GM12878 (cell line): ENCODE measurements around the gene KAZN. TPM values are rescaled to one million over a fixed set of nuclear protein-coding genes. Genes with fewer than 3 reads are reported as not detected.

ENCODE experiments used
- ATAC-seq: fragments of 200-7000 bp; cut with Tn5 transposase; 3 replicates; pipeline ENCODE4 v1.9.1; 2020; ENCODE audit warnings: mild to moderate bottlenecking, moderate library complexity
- BruUV-seq: library from RNA; stranded (reverse); fragments of 400-500 nt; replicated peaks from 2 replicates; lab custom pipeline; 2021; lab: Mats Ljungman, UMichigan
- CTCF ChIA-PET: fragments of 300-600 bp; sonication (Branson Sonifier 250); formaldehyde crosslinking; extraction: SDS; loops from one replicate; lab custom pipeline; 2021; ENCODE audit warnings: inconsistent platforms; lab: Yijun Ruan, JAX
- POLR2A ChIA-PET: fragments of 350-600 bp; formaldehyde crosslinking; extraction: SDS; loops from one replicate; lab custom pipeline; 2021; ENCODE audit warnings: inconsistent platforms; lab: Charles Lee
- RAD21 ChIA-PET: fragments of 300-600 bp; sonication (Branson Sonifier 250); formaldehyde crosslinking; loops from one replicate; lab custom pipeline; 2023; ENCODE audit warnings: antibody characterized with exemption; ENCODE audit not compliant: unreplicated experiment; lab: Charles Lee
- SMC1A ChIA-PET: fragments of 300-600 bp; sonication (Branson Sonifier 250); formaldehyde crosslinking; loops from one replicate; lab custom pipeline; 2023; ENCODE audit not compliant: unreplicated experiment, uncharacterized antibody; lab: Charles Lee
- DNase-seq: peaks from one replicate; pipeline ENCODE4 v3.0.0-alpha.2; 2011; ENCODE audit warnings: low read depth, low spot score
- FAIRE-seq: peaks from 3 replicates; lab custom pipeline; 2011; peaks lifted over from hg19 to GRCh38; lab: Jason Lieb, UNC
- H2AFZ ChIP-seq: 2 replicates; pipeline ENCODE4 v1.6.0; 2011; ENCODE audit warnings: low read depth, low read length, control low read depth; ENCODE audit not compliant: control insufficient read depth
- H3K27ac ChIP-seq: 2 replicates; pipeline ENCODE4 v1.5.1; 2011; ENCODE audit warnings: control low read depth; ENCODE audit not compliant: control insufficient read depth, insufficient read depth
- H3K27me3 ChIP-seq, 2 experiments: replicated peaks in 1 of 2; 2 replicates each; pipeline versions ENCODE4 v1.6.0 to v1.6.1; 2011; ENCODE audit warnings: low read length in 1 of 2; ENCODE audit not compliant: control insufficient read depth in 2 of 2, insufficient read depth in 2 of 2
- H3K36me3 ChIP-seq, 2 experiments: 2 replicates each; pipeline ENCODE4 v1.5.1; 2011; ENCODE audit warnings: low read length in 1 of 2; ENCODE audit not compliant: control insufficient read depth in 2 of 2, insufficient read depth in 2 of 2
- H3K4me1 ChIP-seq: 2 replicates; pipeline ENCODE4 v1.6.1; 2011; ENCODE audit warnings: mild to moderate bottlenecking, low read length, moderate library complexity, mixed read lengths; ENCODE audit not compliant: control insufficient read depth, insufficient read depth
- H3K4me2 ChIP-seq: 2 replicates; pipeline ENCODE4 v1.6.0; 2011; ENCODE audit warnings: control low read depth; ENCODE audit not compliant: control insufficient read depth, insufficient read depth
- H3K4me3 ChIP-seq: fragments of 200-600 bp; sonication (generic); 2 replicates; pipeline ENCODE4 v1.5.1; 2016
- H3K79me2 ChIP-seq: 2 replicates; pipeline ENCODE4 v1.6.0; 2011; ENCODE audit warnings: low read length; ENCODE audit not compliant: control insufficient read depth, insufficient read depth
- H3K9ac ChIP-seq: 2 replicates; pipeline ENCODE4 v1.8.0; 2011; ENCODE audit warnings: low read length, control low read depth, mixed read lengths; ENCODE audit not compliant: control insufficient read depth, insufficient read depth
- H3K9me3 ChIP-seq: replicated peaks from 3 replicates; pipeline ENCODE4 v1.5.1; 2011; ENCODE audit warnings: mild to moderate bottlenecking, low read length; ENCODE audit not compliant: control insufficient read depth, insufficient read depth
- H4K20me1 ChIP-seq: 2 replicates; pipeline ENCODE4 v1.6.0; 2011; ENCODE audit not compliant: control insufficient read depth, insufficient read depth
- BCL11A ChIP-seq: IDR thresholded peaks from 2 replicates; pipeline ENCODE4 v1.6.1; 2011; ENCODE audit warnings: low read depth, low read length
- CHD1 ChIP-seq: IDR thresholded peaks from 2 replicates; pipeline ENCODE4 v1.6.1; 2012; ENCODE audit warnings: low read depth, low read length, improper control_type of control experiment
- CHD2 ChIP-seq: IDR thresholded peaks from 2 replicates; pipeline ENCODE4 v1.6.1; 2011; ENCODE audit warnings: low read depth, low read length, improper control_type of control experiment, borderline replicate concordance
- CREM ChIP-seq: IDR thresholded peaks from 2 replicates; pipeline ENCODE4 v1.6.1; 2014; ENCODE audit warnings: antibody characterized with exemption, low read depth
- FOXM1 ChIP-seq: IDR thresholded peaks from 2 replicates; pipeline ENCODE4 v1.6.1; 2012; ENCODE audit warnings: low read depth, mild to moderate bottlenecking, inconsistent platforms, low read length, moderate library complexity
- IKZF2 ChIP-seq, 2 experiments: fragments of 450-650 bp; IDR thresholded peaks; 2 replicates each; pipeline ENCODE4 v1.6.1; 2017; ENCODE audit warnings: mild to moderate bottlenecking in 2 of 2, moderate library complexity in 2 of 2
- IRF4 ChIP-seq: IDR thresholded peaks from 2 replicates; pipeline ENCODE4 v1.6.1; 2011; ENCODE audit warnings: low read depth, low read length
- MTA3 ChIP-seq: IDR thresholded peaks from 2 replicates; pipeline ENCODE4 v1.6.1; 2012; ENCODE audit warnings: low read length, inconsistent platforms, borderline replicate concordance
- MXI1 ChIP-seq: fragments of 150-350 bp; IDR thresholded peaks from 2 replicates; pipeline ENCODE4 v1.6.1; 2011; ENCODE audit warnings: low read depth, mild to moderate bottlenecking, inconsistent platforms, low read length, improper control_type of control experiment
- NFIC ChIP-seq: IDR thresholded peaks from 2 replicates; pipeline ENCODE4 v1.6.1; 2012; ENCODE audit warnings: low read depth, mild to moderate bottlenecking, inconsistent platforms, low read length, moderate library complexity
- NFYB ChIP-seq: IDR thresholded peaks from 2 replicates; pipeline ENCODE4 v1.6.1; 2011; ENCODE audit warnings: low read depth, mild to moderate bottlenecking, low read length, improper control_type of control experiment, moderate library complexity; ENCODE audit not compliant: insufficient read depth
- RB1 ChIP-seq: fragments of 450-650 bp; formaldehyde crosslinking; IDR thresholded peaks from 2 replicates; pipeline ENCODE4 v1.6.1; 2017; ENCODE audit warnings: mild to moderate bottlenecking, borderline replicate concordance
- RUNX3 ChIP-seq: IDR thresholded peaks from 2 replicates; pipeline ENCODE4 v1.6.1; 2012; ENCODE audit warnings: low read length, inconsistent platforms
- TAF1 ChIP-seq: IDR thresholded peaks from 2 replicates; pipeline ENCODE4 v1.6.1; 2011; ENCODE audit warnings: mild to moderate bottlenecking, low read depth, low read length, borderline replicate concordance
- ZNF207 ChIP-seq: fragments of 450-650 bp; IDR thresholded peaks from 2 replicates; pipeline ENCODE4 v1.6.1; 2014; ENCODE audit warnings: antibody characterized with exemption, mild to moderate bottlenecking, borderline replicate concordance
- ZNF592 ChIP-seq: fragments of 450-650 bp; IDR thresholded peaks from 2 replicates; pipeline ENCODE4 v1.6.1; 2017; ENCODE audit warnings: mild to moderate bottlenecking, moderate library complexity
- ZZZ3 ChIP-seq: IDR thresholded peaks from 2 replicates; pipeline ENCODE4 v1.6.1; 2011; ENCODE audit warnings: low read depth; ENCODE audit not compliant: control insufficient read depth, insufficient read length
- WGBS: methylation state at CpG from one replicate; pipeline ENCODE4 v1.1.6; 2016; ENCODE audit warnings: low lambda C conversion rate; ENCODE audit not compliant: insufficient replicate concordance, insufficient coverage; ENCODE audit errors: missing lambda C conversion rate; 5-methylcytosine and 5-hydroxymethylcytosine counted together
- in situ Hi-C: fragments of 300-500 bp; cut with MboI; formaldehyde crosslinking; loops from 9 replicates; pipeline ENCODE4 v1.14.3; 2018; ENCODE audit warnings: mixed read lengths
- intact Hi-C: fragments of 100-400 bp; cut with micrococcal nuclease; formaldehyde crosslinking; loops from one replicate; pipeline ENCODE4 v1.14.2; 2022; ENCODE audit not compliant: unreplicated experiment
- polyA plus RNA-seq, 11 experiments: library from polyadenylated mRNA; depleted of rRNA in 4 of 11; unstranded in 6 of 11; stranded (reverse) in 5 of 11; fragments of >200 nt; fragmentation: Nextera tagmentation in 4 of 11; fragmentation: Illumina TruSeq in 1 of 11; extraction: Ambion mirVana in 4 of 11; extraction: Trizol in 1 of 11; gene quantifications; 1 replicate in 1 of 11; 2 replicates in 10 of 11; pipeline versions ENCODE4 v1.2.1 to v1.2.3, GENCODE V29; 2011 to 2016; ENCODE audit warnings: inconsistent platforms in 2 of 11, missing spikeins in 2 of 11, low read depth in 1 of 11
- total RNA-seq, 4 experiments: library from RNA; depleted of rRNA in 3 of 4; stranded (reverse); fragments of >200 nt in 3 of 4; fragmentation: Illumina TruSeq in 1 of 4; extraction: Trizol in 1 of 4; gene quantifications; 2 replicates each; pipeline versions ENCODE4 v1.2.1 to v1.2.3, GENCODE V29; 2013 to 2021
- TF ChIP-seq, protein P1 (sequence below), 3 experiments: IDR thresholded peaks in 2 of 3; conservative IDR thresholded peaks in 1 of 3; 2 replicates each; pipeline ENCODE4 v1.5.1; 2011; ENCODE audit warnings: low read depth in 3 of 3, low read length in 3 of 3, mild to moderate bottlenecking in 3 of 3, control low read depth in 2 of 3, moderate library complexity in 2 of 3, inconsistent platforms in 1 of 3, mixed read lengths in 1 of 3; ENCODE audit not compliant: control insufficient read depth in 2 of 3, insufficient read depth in 1 of 3; ENCODE audit errors: extremely low read depth in 1 of 3

Gene KAZN
- total and polyA plus RNA-seq, 10 of the 15 experiments (the other 5 are each of a cell fraction or from before 2014, with no cell fraction given): 0.72 to 4.0 (median 1.2) TPM

DNA sequence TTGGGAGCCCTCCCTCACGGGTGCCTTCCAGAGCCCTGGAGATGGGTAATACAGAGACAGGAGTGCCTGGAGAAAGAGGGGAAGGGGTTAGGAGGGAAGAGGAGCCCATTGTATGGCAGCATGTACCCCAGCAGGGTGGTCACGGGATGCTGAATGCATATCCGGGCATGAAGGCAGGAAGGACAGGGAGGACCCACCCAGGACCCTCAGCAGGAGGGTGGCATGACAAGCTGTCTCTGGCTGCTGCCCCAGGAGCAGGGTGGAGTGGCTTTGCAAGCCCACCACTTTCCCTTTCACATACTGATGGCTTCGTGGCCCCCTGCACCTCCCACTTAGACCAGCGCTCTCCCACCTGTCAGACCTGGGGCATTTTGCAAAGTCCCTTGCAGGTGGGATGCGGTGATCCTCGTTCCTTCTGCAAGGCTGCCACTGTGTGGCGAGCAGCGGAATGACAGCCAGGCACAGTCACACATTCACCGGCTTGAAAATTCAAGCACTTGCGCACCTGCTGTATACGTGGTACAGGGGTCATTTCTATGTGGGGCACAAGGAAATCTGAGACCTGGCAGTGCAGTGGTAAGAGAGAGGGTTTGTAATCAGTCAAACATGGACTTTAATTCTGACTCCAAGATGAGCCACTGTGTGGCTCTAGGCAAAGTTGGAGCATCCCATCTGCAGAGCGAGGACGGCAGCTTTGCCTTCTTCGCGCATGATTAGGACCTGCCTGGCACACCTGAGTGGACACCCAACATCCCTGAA, 501.8 kb downstream of the KAZN start:
- BruUV-seq: no TSS peak
- in situ Hi-C loops (no loop called here), intact Hi-C loops (loop anchor here (2.0 to 10.0 kb wide), 3 partner anchors 175 to 493 kb away; no protein-coding TSS in a partner anchor)
- H3K36me3 ChIP-seq: no peaks in the 10 kb centered on the region
- FAIRE-seq: peak; percentile 52
- DNase-seq: no peak
- no peak overlapping the region for H3K4me3 ChIP-seq
- H3K4me2 ChIP-seq: no peak overlapping the region
- no peak overlapping the region for H3K9ac ChIP-seq
- ATAC-seq: peak; percentile 97
- no peaks in the 10 kb centered on the region; the same call in 1 of the 2 replicates for H3K4me1 ChIP-seq
- no peaks in the 10 kb centered on the region for H3K79me2 ChIP-seq
- H4K20me1 ChIP-seq: no peaks in the 10 kb centered on the region
- H3K27me3 ChIP-seq: peaks cover 2% of the 10 kb centered on the region in 2 experiments; a peak in 2 of 4 replicates
- POLR2A ChIA-PET: no interaction called here
- SMC1A ChIA-PET: interaction anchor here (1.0 kb wide), 1 partner anchor 22 kb away, joined by 3 read pairs; no protein-coding TSS in a partner anchor
- H3K27ac ChIP-seq: no peak overlapping the region
- H3K9me3 ChIP-seq: no peaks in the 10 kb centered on the region; the same call in 2 of the 3 replicates
- RAD21 ChIA-PET: interaction anchor here (0.6 to 1.3 kb wide), 2 partner anchors 54 to 541 kb away, joined by 3 read pairs; no protein-coding TSS in a partner anchor
- 8% methylated on average over 16 of the region's 16 CpGs for WGBS
- no peak overlapping the region for H2AFZ ChIP-seq
- CTCF ChIA-PET: interaction anchor here (1.0 to 2.2 kb wide), 4 partner anchors 10 to 62 kb away, joined by 3 to 9 read pairs (median 6); no protein-coding TSS in a partner anchor
- TF ChIP-seq BCL11A (no peak), NFYB (no peak), IRF4 (0 out of 2 replicates have a peak, but pooled peaks have one; percentile 21), ZNF207 (no peak), CREM (no peak), TAF1 (no peak), MTA3 (no peak), CHD1 (no peak), RUNX3 (0 out of 2 replicates have a peak, but pooled peaks have one; percentile 12), NFIC (no peak), FOXM1 (no peak), IKZF2 (IDR thresholded peaks at IDR 0.05) (no peak), ZZZ3 (no peak), MXI1 (no peak), ZNF592 (no peak), CHD2 (no peak), RB1 (0 out of 2 replicates have a peak, but pooled peaks have one; percentile 32)
- TF ChIP-seq, protein P1, sequence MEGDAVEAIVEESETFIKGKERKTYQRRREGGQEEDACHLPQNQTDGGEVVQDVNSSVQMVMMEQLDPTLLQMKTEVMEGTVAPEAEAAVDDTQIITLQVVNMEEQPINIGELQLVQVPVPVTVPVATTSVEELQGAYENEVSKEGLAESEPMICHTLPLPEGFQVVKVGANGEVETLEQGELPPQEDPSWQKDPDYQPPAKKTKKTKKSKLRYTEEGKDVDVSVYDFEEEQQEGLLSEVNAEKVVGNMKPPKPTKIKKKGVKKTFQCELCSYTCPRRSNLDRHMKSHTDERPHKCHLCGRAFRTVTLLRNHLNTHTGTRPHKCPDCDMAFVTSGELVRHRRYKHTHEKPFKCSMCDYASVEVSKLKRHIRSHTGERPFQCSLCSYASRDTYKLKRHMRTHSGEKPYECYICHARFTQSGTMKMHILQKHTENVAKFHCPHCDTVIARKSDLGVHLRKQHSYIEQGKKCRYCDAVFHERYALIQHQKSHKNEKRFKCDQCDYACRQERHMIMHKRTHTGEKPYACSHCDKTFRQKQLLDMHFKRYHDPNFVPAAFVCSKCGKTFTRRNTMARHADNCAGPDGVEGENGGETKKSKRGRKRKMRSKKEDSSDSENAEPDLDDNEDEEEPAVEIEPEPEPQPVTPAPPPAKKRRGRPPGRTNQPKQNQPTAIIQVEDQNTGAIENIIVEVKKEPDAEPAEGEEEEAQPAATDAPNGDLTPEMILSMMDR (IDR thresholded peaks at IDR 0.05 in 2 of 3, conservative IDR thresholded peaks at IDR 0.05 in 1 of 3; ENCODE audit: control insufficient read depth in 2 of 3, extremely low read depth in 1 of 3, insufficient read depth in 1 of 3, low read depth in 3 of 3, low read length in 3 of 3): peak; percentile 94 to 98 (median 97)
